Stimulated activated naive B cell treated with anti-CD40 and anti-IgM and Interleukin-4, amounts not matched to agents 10 μg/mL and 1 μg/mL and 100 μg/mL, for 72 hours (primary cell): Measurements from ENCODE around the gene PRKCE.

ENCODE experiments used
- ATAC-seq, 2 donors: fragments of 150-1000 bp; cut with Tn5 transposase; replicated peaks; 2 replicates each; pipeline ENCODE4 v1.10.0; 2021; ENCODE audit warnings: moderate library complexity in 1 of 2
- DNase-seq: peaks from one replicate; pipeline ENCODE4 v3.0.0; 2021
- H3K27ac Mint-ChIP-seq: one replicate; pipeline ENCODE4 v1.8.0; 2022; ENCODE audit warnings: mild to moderate bottlenecking, mixed read lengths
- H3K27me3 Mint-ChIP-seq, 2 donors: one replicate each; pipeline ENCODE4 v1.8.0; 2022; ENCODE audit warnings: mixed read lengths in 2 of 2
- H3K36me3 Mint-ChIP-seq, 2 donors: one replicate each; pipeline ENCODE4 v1.8.0; 2022; ENCODE audit warnings: mixed read lengths in 2 of 2, mild to moderate bottlenecking in 1 of 2
- H3K4me1 Mint-ChIP-seq, 2 donors: one replicate each; pipeline ENCODE4 v1.8.0; 2022; ENCODE audit warnings: mixed read lengths in 2 of 2, mild to moderate bottlenecking in 1 of 2
- H3K4me3 Mint-ChIP-seq, 2 donors: one replicate each; pipeline ENCODE4 v1.8.0; 2022; ENCODE audit warnings: mild to moderate bottlenecking in 2 of 2, mixed read lengths in 2 of 2, moderate library complexity in 1 of 2
- H3K9me3 Mint-ChIP-seq, 2 donors: one replicate each; pipeline ENCODE4 v1.8.0; 2022; ENCODE audit warnings: mixed read lengths in 2 of 2, mild to moderate bottlenecking in 1 of 2

The PRKCE gene

DNA sequence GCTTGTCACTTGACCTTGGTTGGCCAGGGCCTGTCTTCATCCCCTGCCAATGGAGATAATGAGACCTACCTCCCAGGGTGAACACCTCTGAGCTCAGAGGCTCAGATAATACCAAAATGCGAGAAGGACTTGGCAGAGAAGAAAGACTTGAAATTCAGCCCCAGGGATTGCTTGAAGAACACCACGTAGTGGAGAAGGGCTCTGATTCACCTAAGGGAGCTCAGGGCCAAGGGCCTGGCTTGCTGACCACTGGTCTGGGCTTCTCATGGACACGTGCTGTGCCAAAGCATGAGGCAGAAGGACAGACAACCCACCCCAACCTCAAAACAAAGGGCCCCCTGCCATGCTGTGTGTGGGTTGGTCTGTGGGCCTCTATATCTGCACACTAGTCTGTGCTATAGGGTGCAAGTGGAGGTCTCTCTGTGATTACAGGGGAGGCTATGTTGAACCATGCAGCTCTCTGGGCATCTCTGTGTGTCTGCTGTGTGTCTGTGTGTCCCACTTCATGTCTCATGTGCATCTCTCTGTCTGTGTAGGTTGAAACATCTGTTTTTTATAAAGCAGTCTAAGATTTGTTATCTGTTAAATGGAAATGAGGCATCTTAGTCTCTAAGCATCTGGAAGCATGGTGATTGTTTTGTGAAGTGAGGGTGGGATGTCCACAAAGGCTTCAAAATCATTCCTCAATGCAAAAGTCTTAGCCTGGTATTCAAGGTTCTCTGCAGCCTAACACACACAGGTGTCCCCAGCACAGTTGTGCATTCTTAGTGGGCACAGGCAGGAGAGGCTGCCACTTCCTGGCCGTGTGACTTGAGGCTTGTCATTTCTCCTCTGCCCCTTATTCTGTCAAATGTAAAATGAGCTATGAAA is 584.8 kb downstream of the PRKCE start:
- no peaks in the 10 kb centered on the region for H3K4me1 Mint-ChIP-seq
- H3K9me3 Mint-ChIP-seq = peaks cover 0 to 2% of the 10 kb centered on the region in 2 donors
- no peak for DNase-seq
- no peak for ATAC-seq
- H3K27me3 Mint-ChIP-seq = no peaks in the 10 kb centered on the region
- no peak overlapping the region for H3K27ac Mint-ChIP-seq
- no peaks in the 10 kb centered on the region for H3K36me3 Mint-ChIP-seq
- H3K4me3 Mint-ChIP-seq = no peak overlapping the region

DNA sequence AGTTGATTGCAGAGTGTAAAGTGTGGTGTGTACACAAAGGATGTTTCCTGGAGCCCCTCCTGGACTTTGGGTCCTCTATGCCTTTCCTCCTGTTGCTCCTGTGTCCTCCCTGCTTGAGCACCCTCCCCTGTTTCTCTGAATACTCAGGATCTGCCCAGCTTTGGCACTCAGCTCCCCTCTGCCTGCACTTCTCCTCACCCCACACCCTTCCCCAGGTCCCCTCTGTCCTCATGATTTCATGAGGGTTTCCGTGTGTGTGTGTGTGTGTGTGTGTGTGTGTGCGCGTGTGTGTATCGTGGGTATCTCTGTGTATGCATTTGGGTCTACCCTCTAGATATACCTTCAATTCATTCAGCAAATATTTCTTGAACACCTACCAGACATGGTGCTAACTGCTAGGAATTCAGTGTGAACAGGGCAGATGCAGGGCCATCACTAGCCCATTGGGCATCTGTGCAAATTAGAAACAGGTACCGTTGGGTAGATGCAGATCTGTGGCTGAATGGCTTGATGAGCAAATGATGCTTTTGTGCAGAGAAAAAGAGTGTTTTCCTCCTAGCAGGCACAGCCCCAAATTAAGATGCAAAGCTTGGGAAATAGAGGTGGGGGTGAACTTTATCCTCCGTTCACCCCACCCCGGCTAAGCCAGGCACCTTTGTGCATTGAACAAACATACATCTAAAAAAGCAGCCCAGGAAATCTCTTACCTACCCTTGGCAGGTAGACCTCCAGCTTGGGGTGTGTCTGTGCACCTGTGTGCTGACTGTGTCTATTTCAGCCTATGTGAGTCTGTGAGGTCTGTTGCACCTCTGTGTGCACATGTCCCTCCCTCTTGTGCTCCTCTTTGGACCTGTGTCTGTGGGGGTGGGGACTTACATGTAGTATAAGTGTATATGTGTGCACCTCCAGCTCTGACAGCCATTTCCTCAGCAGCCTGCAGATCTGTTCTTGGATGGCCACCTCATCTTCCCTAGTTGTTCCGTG is 585.7 kb downstream of the PRKCE start:
- no peaks in the 10 kb centered on the region for H3K27me3 Mint-ChIP-seq
- no peak for ATAC-seq
- no peaks in the 10 kb centered on the region for H3K36me3 Mint-ChIP-seq
- peaks cover 0 to 2% of the 10 kb centered on the region in 2 donors for H3K9me3 Mint-ChIP-seq
- no peak for DNase-seq
- H3K4me1 Mint-ChIP-seq = no peaks in the 10 kb centered on the region
- no peak overlapping the region for H3K27ac Mint-ChIP-seq
- H3K4me3 Mint-ChIP-seq = no peak overlapping the region
